Vagina (tissue), 2 donors: ENCODE results near the gene AGL. TPM values are rescaled to one million over a fixed set of nuclear protein-coding genes. Genes with fewer than 3 reads are reported as not detected.
"Not testable (repeated sequence)": the region's sequence is repeated elsewhere in the genome, so short reads cannot be mapped to it uniquely, and the experiment has no call there.

ENCODE experiments used
- DNase-seq, 2 donors: peaks; one replicate each; pipeline ENCODE4 v3.0.0-alpha.2; 2017; ENCODE audit errors: extremely low spot score in 2 of 2
- H3K27ac ChIP-seq: fragments of 200-600 bp; sonication (generic); one replicate; pipeline ENCODE4 v1.5.1; 2019
- H3K27me3 ChIP-seq: fragments of 200-600 bp; sonication (generic); one replicate; pipeline ENCODE4 v1.5.1; 2019
- H3K36me3 ChIP-seq, 2 donors: fragments of 200-600 bp; sonication (generic); one replicate each; pipeline ENCODE4 v1.5.1; 2017 to 2019
- H3K4me1 ChIP-seq: fragments of 200-600 bp; sonication (generic); one replicate; pipeline ENCODE4 v1.5.1; 2019
- H3K4me3 ChIP-seq, 2 donors: fragments of 200-600 bp; sonication (generic); 1 replicate in 1 of 2; 2 replicates in 1 of 2; pipeline ENCODE4 v1.5.1; 2016 to 2019
- H3K9me3 ChIP-seq: fragments of 200-600 bp; sonication (generic); one replicate; pipeline ENCODE4 v1.5.1; 2019
- CTCF ChIP-seq, 3 experiments: fragments of 450-650 bp in 2 of 3; fragments of 200-600 bp in 1 of 3; sonication (generic) in 1 of 3; IDR thresholded peaks; one replicate each; pipeline ENCODE4 v1.5.1; 2017 to 2019; ENCODE audit warnings: antibody characterized with exemption in 3 of 3, mild to moderate bottlenecking in 2 of 3, moderate library complexity in 2 of 3
- POLR2A ChIP-seq, 2 donors: fragments of 450-650 bp; IDR thresholded peaks; one replicate each; pipeline ENCODE4 v1.6.1; 2017; ENCODE audit warnings: antibody characterized with exemption in 2 of 2, mild to moderate bottlenecking in 2 of 2, moderate library complexity in 2 of 2
- POLR2AphosphoS5 ChIP-seq, 2 donors: sonication (generic); formaldehyde crosslinking; IDR thresholded peaks; one replicate each; pipeline ENCODE4 v1.9.0; 2017; ENCODE audit warnings: antibody characterized with exemption in 2 of 2, mild to moderate bottlenecking in 2 of 2, low read depth in 1 of 2; ENCODE audit not compliant: insufficient read depth in 1 of 2
- intact Hi-C: fragments of 100-400 bp; cut with DNase I; formaldehyde crosslinking; loops from one replicate; pipeline ENCODE4 v1.15.1; 2023
- total RNA-seq: library from RNA; depleted of rRNA; stranded (reverse); fragments of >200 nt; gene quantifications from one replicate; pipeline ENCODE4 v1.2.3, GENCODE V29; 2016

The AGL gene
- total RNA-seq, 1 donor from 2014 or later, result 14.0 TPM

- no peak for TF ChIP-seq CTCF (IDR thresholded peaks at IDR 0.05)
- TF ChIP-seq POLR2AphosphoS5 (IDR thresholded peaks at IDR 0.05; ENCODE audit: insufficient read depth in 1 of 2, low read depth in 1 of 2), result no peak
- TF ChIP-seq POLR2A (IDR thresholded peaks at IDR 0.05), result no peak
- Histone ChIP-seq H3K36me3 (no peaks in the 10 kb centered on the region), H3K27me3 (no peaks in the 10 kb centered on the region), H3K27ac (no peak overlapping the region), H3K4me3 (no peak overlapping the region), H3K9me3 (no peaks in the 10 kb centered on the region), H3K4me1 (peaks cover 16% of the 10 kb centered on the region)
- DNase-seq, result no peak
- intact Hi-C loops, result no loop called here
Measured at GRCh38 chr1:99852648-99853047, 2.5 kb downstream of the AGL start.

- no peaks in the 10 kb centered on the region for H3K9me3 ChIP-seq
- no peak for DNase-seq
- H3K36me3 ChIP-seq, result no peaks in the 10 kb centered on the region
- no peak for TF ChIP-seq POLR2A (IDR thresholded peaks at IDR 0.05)
- TF ChIP-seq CTCF (IDR thresholded peaks at IDR 0.05), result no peak
- TF ChIP-seq POLR2AphosphoS5 (IDR thresholded peaks at IDR 0.05; ENCODE audit: insufficient read depth in 1 of 2, low read depth in 1 of 2), result no peak
- intact Hi-C loops, result no loop called here
- H3K4me1 ChIP-seq, result peaks cover 12% of the 10 kb centered on the region
- no peak overlapping the region for H3K4me3 ChIP-seq
- H3K27ac ChIP-seq, result no peak overlapping the region
- no peaks in the 10 kb centered on the region for H3K27me3 ChIP-seq
Measured at GRCh38 chr1:99855914-99856450, 5.8 kb downstream of the AGL start.

- intact Hi-C loops, H3K4me1 ChIP-seq, H3K9me3 ChIP-seq, H3K36me3 ChIP-seq, H3K27ac ChIP-seq, DNase-seq, H3K4me3 ChIP-seq, H3K27me3 ChIP-seq: not testable (repeated sequence)
Measured at GRCh38 chr1:99857041-99857440, 6.9 kb downstream of the AGL start.

GRCh38 chr1:99858286-99858685, 8.1 kb downstream of the AGL start:
- Histone ChIP-seq H3K4me3 (no peak overlapping the region), H3K27me3 (no peaks in the 10 kb centered on the region), H3K9me3 (no peaks in the 10 kb centered on the region), H3K36me3 (peaks cover 0 to 11% of the 10 kb centered on the region in 2 donors), H3K27ac (no peak overlapping the region), H3K4me1 (no peaks in the 10 kb centered on the region)
- DNase-seq, result no peak
- intact Hi-C loops, result no loop called here
- TF ChIP-seq CTCF (IDR thresholded peaks at IDR 0.05) (no peak), POLR2AphosphoS5 (IDR thresholded peaks at IDR 0.05; ENCODE audit: insufficient read depth in 1 of 2, low read depth in 1 of 2) (no peak), POLR2A (IDR thresholded peaks at IDR 0.05) (no peak)

GRCh38 chr1:99858881-99859280, 8.7 kb downstream of the AGL start:
- no peak for TF ChIP-seq POLR2A (IDR thresholded peaks at IDR 0.05)
- no peak for TF ChIP-seq CTCF (IDR thresholded peaks at IDR 0.05)
- no peak for TF ChIP-seq POLR2AphosphoS5 (IDR thresholded peaks at IDR 0.05; ENCODE audit: insufficient read depth in 1 of 2, low read depth in 1 of 2)
- Histone ChIP-seq H3K27ac (no peak overlapping the region), H3K4me3 (no peak overlapping the region), H3K27me3 (no peaks in the 10 kb centered on the region), H3K9me3 (no peaks in the 10 kb centered on the region), H3K36me3 (peaks cover 0 to 11% of the 10 kb centered on the region in 2 donors), H3K4me1 (no peaks in the 10 kb centered on the region)
- intact Hi-C loops, result no loop called here
- DNase-seq, result no peak
